Heart right ventricle (tissue), 16 donors: ENCODE results near the gene WHRN. TPM values are rescaled to one million over a fixed set of nuclear protein-coding genes. Genes with fewer than 3 reads are reported as not detected.

Experiments used
- ATAC-seq, 8 donors: fragments of 200-7000 bp; cut with Tn5 transposase; one replicate each; pipeline ENCODE4 v1.9.1; 2020; ENCODE audit warnings: mild to moderate bottlenecking in 8 of 8, moderate library complexity in 8 of 8, moderate number of reproducible peaks in 1 of 8
- DNase-seq, 2 donors: peaks; one replicate each; pipeline ENCODE4 v3.0.0-alpha.2; 2020
- H3K27ac ChIP-seq, 10 donors: fragments of 200-600 bp; sonication (generic) in 2 of 10; one replicate each; pipeline versions ENCODE4 v1.5.0 to v1.8.0; 2020 to 2022; ENCODE audit warnings: mild to moderate bottlenecking in 3 of 10
- H3K27me3 ChIP-seq, 7 donors: fragments of 200-600 bp; one replicate each; pipeline ENCODE4 v1.8.0; 2021 to 2022; ENCODE audit warnings: mild to moderate bottlenecking in 2 of 7
- H3K36me3 ChIP-seq, 9 donors: fragments of 200-600 bp; sonication (generic) in 1 of 9; one replicate each; pipeline versions ENCODE4 v1.5.0 to v1.8.0; 2020 to 2022; ENCODE audit warnings: mild to moderate bottlenecking in 2 of 9
- H3K4me1 ChIP-seq, 9 donors: fragments of 200-600 bp; sonication (generic) in 1 of 9; one replicate each; pipeline versions ENCODE4 v1.5.0 to v1.8.0; 2020 to 2022; ENCODE audit warnings: mild to moderate bottlenecking in 4 of 9
- H3K4me3 ChIP-seq, 10 donors: fragments of 200-600 bp; sonication (generic) in 2 of 10; one replicate each; pipeline versions ENCODE4 v1.5.0 to v1.8.0; 2020 to 2022; ENCODE audit warnings: mild to moderate bottlenecking in 7 of 10, moderate library complexity in 2 of 10
- H3K9me3 ChIP-seq, 11 donors: fragments of 200-600 bp in 10 of 11; sonication (generic) in 2 of 11; one replicate each; pipeline versions ENCODE4 v1.5.0 to v1.8.0; 2013 to 2022; ENCODE audit warnings: mild to moderate bottlenecking in 2 of 11, control low read depth in 1 of 11, moderate library complexity in 1 of 11
- WGBS, 2 donors: extraction: QIAGEN DNeasy Blood & Tissue Kit; methylation state at CpG; one replicate each; pipeline ENCODE4 v1.1.7; 2013; ENCODE audit warnings: inconsistent platforms in 1 of 2; 5-methylcytosine and 5-hydroxymethylcytosine counted together
- intact Hi-C, 10 donors: fragments of 100-400 bp; cut with DNase I; formaldehyde crosslinking; loops; one replicate each; pipeline versions ENCODE4 v1.11.1 to v1.14.2; 2022
- polyA plus RNA-seq, 2 donors: library from polyadenylated mRNA; stranded (reverse); fragments of 200-250 nt; gene quantifications; one replicate each; pipeline ENCODE4 v1.2.3, GENCODE V29; 2013
- total RNA-seq, 10 donors: library from RNA; stranded (reverse); fragmentation: NEBNext Ultra II Directional in 3 of 10; extraction: Animal tissue kit (Norgen Biotek cat#: 25700) in 3 of 10; gene quantifications; one replicate each; pipeline versions ENCODE4 v1.2.1 to v1.2.4, GENCODE V29; 2021 to 2023
- TF ChIP-seq, protein P1 (sequence below), 9 donors: fragments of 200-600 bp; sonication (generic) in 2 of 9; IDR thresholded peaks; one replicate each; pipeline versions ENCODE4 v1.5.0 to v1.8.0; 2021 to 2022; ENCODE audit warnings: antibody characterized with exemption in 9 of 9, mild to moderate bottlenecking in 5 of 9, moderate library complexity in 1 of 9
- donor health status: Arrhythmogenic right ventricular cardiomyopathy.
- donor health status: ischemic (EF 13 %, LVEDD 7.1; RV severe dilation, severe dysfunction).
- donor health status: healthy with polysubstance abuse.
- donor health status: DM: no; HTN: yes; CAD: no.
- donor health status: DM: no; HTN: no; CAD: no.
- donor health status: ischemic (EF 25% LVEDD 6.9; RV normal size, moderate dysfunction).
- donor health status: ischemic (EF 25% LVEDD 5.7; RV mildly dilated, moderate dysfunction).
- donor health status: healthy.
- donor health status: DM: yes; HTN: yes; CAD: no.
- donor health status: Ischemic cardiomyopathy.
- donor health status: ischemic (EF 35%, LVEDD 5.7; RV mildly dilated, moderate dysfunction).
- donor health status: nonischemic (EF 11% LVEDD 7.7; RV severe dilation, severe dysfunction).
- donor health status: DM: yes; HTN: yes; CAD: no.
- donor health status: PGD.
- donor health status: ischemic (EF 29% LVEDD 5.4; RV normal size, mild dysfunction).
- donor health status: nonischemic (EF 23%, LVEDD 6.1; RV moderate dilation, normal function).

The WHRN gene
- total and polyA plus RNA-seq, 12 donors = 0.13 to 1.3 (median 0.58) TPM; not detected in 1

DNA sequence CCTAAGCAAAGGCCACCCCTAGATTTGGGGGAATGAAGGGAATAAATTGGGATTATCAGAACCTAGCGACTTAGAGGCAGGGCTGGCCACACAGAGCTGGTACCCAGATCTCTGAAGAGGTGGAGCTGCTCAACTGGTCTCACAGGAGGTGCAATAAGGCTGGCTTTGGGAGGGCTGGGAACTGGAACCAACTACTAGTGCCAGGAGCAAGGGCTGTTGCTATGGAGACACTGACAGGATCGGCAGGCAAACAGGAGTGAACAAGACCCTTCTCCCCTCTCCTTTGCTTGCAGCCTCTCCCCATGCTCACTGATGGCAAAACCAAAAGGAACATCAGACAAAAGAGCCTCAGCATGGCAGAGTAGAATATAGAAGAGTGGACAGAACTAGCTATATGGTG is 17.0 kb upstream of the WHRN start:
- H3K27me3 ChIP-seq = peaks cover 0 to 77% (median 65%) of the 10 kb centered on the region in 7 donors
- H3K9me3 ChIP-seq = no peaks in the 10 kb centered on the region
- intact Hi-C loops = no loop called here
- 23 to 44% methylated on average over 2 of the region's 2 CpGs for WGBS, 2 donors
- TF ChIP-seq, protein P1, sequence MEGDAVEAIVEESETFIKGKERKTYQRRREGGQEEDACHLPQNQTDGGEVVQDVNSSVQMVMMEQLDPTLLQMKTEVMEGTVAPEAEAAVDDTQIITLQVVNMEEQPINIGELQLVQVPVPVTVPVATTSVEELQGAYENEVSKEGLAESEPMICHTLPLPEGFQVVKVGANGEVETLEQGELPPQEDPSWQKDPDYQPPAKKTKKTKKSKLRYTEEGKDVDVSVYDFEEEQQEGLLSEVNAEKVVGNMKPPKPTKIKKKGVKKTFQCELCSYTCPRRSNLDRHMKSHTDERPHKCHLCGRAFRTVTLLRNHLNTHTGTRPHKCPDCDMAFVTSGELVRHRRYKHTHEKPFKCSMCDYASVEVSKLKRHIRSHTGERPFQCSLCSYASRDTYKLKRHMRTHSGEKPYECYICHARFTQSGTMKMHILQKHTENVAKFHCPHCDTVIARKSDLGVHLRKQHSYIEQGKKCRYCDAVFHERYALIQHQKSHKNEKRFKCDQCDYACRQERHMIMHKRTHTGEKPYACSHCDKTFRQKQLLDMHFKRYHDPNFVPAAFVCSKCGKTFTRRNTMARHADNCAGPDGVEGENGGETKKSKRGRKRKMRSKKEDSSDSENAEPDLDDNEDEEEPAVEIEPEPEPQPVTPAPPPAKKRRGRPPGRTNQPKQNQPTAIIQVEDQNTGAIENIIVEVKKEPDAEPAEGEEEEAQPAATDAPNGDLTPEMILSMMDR (IDR thresholded peaks at IDR 0.05) = no peak
- H3K36me3 ChIP-seq = no peaks in the 10 kb centered on the region
- H3K4me1 ChIP-seq = peaks cover 0 to 7% (median 0%) of the 10 kb centered on the region in 9 donors
- H3K4me3 ChIP-seq = no peak overlapping the region
- DNase-seq (no peak), ATAC-seq (no peak)
- H3K27ac ChIP-seq = no peak overlapping the region

DNA sequence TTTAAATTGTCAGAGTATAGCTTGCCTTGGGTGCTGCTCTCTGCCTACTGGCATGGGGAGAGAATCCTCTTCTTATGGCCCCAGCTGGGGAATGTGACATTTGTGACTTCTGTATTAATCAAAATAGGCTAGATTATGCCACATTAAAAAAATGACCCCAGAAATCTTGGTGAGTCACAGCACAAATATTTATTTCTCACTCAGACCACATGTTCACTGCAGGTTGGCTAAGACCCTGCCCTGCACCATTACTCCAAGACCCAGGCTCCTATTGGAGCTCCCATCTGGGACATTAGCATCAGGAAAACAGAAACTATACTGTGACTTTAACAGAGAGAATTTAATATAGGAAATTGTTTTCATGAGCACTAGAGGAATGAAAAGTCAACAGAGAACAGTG is 16.6 kb upstream of the WHRN start:
- TF ChIP-seq, protein P1 (IDR thresholded peaks at IDR 0.05) = no peak
- DNase-seq (no peak), ATAC-seq (no peak)
- peaks cover 0 to 7% (median 0%) of the 10 kb centered on the region in 9 donors for H3K4me1 ChIP-seq
- H3K27ac ChIP-seq = no peak overlapping the region
- H3K27me3 ChIP-seq = peaks cover 0 to 80% (median 69%) of the 10 kb centered on the region in 7 donors
- no peaks in the 10 kb centered on the region for H3K36me3 ChIP-seq
- no peaks in the 10 kb centered on the region for H3K9me3 ChIP-seq
- no peak overlapping the region for H3K4me3 ChIP-seq
- intact Hi-C loops = no loop called here

DNA sequence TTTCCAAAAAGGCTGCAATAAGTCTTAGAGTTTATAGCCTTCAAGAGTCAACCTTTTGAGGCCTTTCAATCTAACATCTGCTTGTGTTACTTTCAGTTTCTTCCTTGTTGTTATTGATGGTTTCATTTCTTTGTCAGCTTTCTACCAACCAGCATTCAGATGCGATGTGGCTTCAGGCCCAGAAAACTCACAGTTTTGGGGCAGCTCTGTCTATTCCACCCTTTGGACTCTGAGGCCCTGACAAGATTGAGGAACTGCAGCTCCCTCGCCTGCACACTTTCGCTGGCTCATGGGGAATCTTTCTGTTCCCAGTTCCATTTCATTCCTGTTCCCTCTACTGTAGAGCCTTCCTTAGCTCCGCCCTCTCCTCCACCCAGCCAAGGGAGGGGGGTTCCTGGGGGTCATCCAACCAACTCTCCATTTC is 13.3 kb upstream of the WHRN start:
- TF ChIP-seq, protein P1 (IDR thresholded peaks at IDR 0.05) = no peak
- ATAC-seq = peak in 1 of 8 donors; percentile 20
- no peaks in the 10 kb centered on the region for H3K36me3 ChIP-seq
- H3K4me1 ChIP-seq = peaks cover 0 to 8% (median 0%) of the 10 kb centered on the region in 9 donors
- 75 to 81% methylated on average over 4 of the region's 4 CpGs for WGBS, 2 donors
- no peaks in the 10 kb centered on the region for H3K9me3 ChIP-seq
- intact Hi-C loops = no loop called here
- H3K27me3 ChIP-seq = peaks cover 0 to 87% (median 60%) of the 10 kb centered on the region in 7 donors
- H3K27ac ChIP-seq = peak overlapping the region in 1 of 10 donors; percentile 36
- H3K4me3 ChIP-seq = no peak overlapping the region
- DNase-seq = no peak

DNA sequence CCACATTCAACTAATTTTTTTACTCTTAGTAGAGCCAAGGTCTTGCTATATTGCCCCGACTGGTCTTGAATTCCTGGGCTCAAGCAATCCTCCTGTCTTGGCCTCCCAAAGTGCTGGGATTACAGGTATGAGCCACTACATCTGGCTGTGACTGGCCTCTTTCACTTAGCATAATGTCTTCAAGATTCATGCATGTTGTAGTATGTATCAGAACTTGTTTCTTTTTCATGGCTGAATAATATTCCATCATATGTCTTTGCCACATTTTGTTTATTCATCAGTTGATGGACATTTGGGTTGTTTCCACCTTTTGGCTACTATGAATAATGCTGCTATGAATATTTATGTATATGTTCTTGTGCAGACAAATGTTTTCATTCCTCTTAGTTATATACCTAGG is 12.8 kb upstream of the WHRN start:
- ATAC-seq = no peak
- WGBS, 2 donors = 98 to 100% methylated on average over 1 of the region's 1 CpG
- Histone ChIP-seq H3K9me3 (no peaks in the 10 kb centered on the region), H3K27me3 (peaks cover 0 to 87% (median 55%) of the 10 kb centered on the region in 7 donors), H3K36me3 (no peaks in the 10 kb centered on the region), H3K4me3 (no peak overlapping the region), H3K27ac (peak overlapping the region in 1 of 10 donors; percentile 36), H3K4me1 (peaks cover 0 to 13% (median 0%) of the 10 kb centered on the region in 9 donors)
- TF ChIP-seq, protein P1 (IDR thresholded peaks at IDR 0.05) = no peak
- DNase-seq = no peak
- intact Hi-C loops = no loop called here
